Activated CD8-positive, alpha-beta memory T cell treated with anti-CD3 and anti-CD28 coated beads, Interleukin-2, amount 50 U/mL, for 24 hours (primary cell): ENCODE results near the gene STK36.

Source experiments
- DNase-seq: peaks from one replicate; pipeline ENCODE4 v3.0.0-alpha.2; 2020; ENCODE audit errors: extremely low read depth

The STK36 gene

DNA sequence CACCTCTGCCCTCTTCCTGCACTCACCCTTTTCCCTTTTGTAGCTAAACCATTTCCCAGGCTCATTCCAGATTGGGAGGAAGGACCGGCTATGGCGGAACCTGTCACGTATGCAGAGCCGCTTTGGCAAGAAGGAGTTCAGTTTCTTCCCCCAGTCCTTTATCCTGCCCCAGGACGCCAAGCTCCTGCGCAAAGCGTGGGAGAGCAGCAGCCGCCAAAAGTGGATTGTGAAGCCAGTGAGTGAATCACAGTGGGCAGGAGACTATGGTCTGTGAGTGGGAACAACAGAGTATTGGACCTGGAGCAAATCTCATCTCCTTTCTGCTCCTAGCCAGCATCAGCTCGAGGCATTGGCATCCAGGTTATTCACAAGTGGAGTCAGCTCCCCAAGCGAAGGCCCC, 75.1 kb downstream of the STK36 start:
- DNase-seq: no peak

DNA sequence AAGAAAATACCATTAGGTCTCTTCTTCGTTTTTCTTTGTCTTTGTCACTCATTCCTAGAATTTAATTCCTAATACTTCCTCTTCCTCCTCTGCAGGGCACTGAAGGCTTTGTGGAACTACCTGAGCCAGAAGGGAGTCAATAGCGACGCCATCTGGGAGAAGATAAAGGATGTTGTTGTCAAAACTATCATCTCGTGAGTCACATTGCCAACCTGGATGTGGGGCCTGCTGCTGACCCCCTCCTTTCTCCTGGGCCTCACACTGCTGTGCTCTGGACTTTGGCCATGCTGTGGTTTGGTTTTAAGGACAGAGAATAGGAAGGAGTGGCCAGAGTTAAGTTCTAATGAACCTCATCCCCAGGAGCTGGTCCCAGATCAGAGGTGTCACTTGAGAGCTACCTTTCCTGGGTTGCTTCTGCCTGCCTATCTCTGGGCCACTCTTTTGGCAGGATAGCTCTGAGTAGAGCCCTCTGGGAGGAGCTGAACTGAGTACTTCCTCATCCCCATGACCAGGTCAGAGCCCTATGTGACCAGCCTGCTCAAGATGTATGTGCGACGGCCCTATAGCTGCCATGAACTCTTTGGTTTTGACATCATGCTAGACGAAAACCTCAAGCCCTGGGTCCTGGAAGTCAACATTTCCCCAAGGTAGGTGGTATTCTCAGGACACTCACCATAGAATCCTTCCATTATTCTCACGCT, 77.0 kb downstream of the STK36 start:
- DNase-seq: no peak
